GM21423 (cell line): Measurements from ENCODE around the gene PHC3.
"Not testable (repeated sequence)": the region's sequence is repeated elsewhere in the genome, so short reads cannot be mapped to it uniquely, and the experiment has no call there.

ENCODE experiments used
- ATAC-seq: cut with Tn5 transposase; IDR thresholded peaks from one replicate; pipeline ENCODE4 v1.9.1; 2021; ENCODE audit warnings: mild to moderate bottlenecking, moderate library complexity; ENCODE audit not compliant: unreplicated experiment

Gene PHC3

GRCh38 chr3:170130532-170130931 lies 51.0 kb downstream of the PHC3 start:
- ATAC-seq, result no peak

GRCh38 chr3:170128977-170129431 lies 52.5 kb downstream of the PHC3 start:
- ATAC-seq, result peak; percentile 40

GRCh38 chr3:170128259-170128976 lies 53.1 kb downstream of the PHC3 start:
- peak; percentile 92 for ATAC-seq

GRCh38 chr3:170117134-170117533 lies 64.4 kb downstream of the PHC3 start:
- ATAC-seq, result no peak

GRCh38 chr3:170114165-170114564 lies 67.4 kb downstream of the PHC3 start:
- ATAC-seq, result not testable (repeated sequence)

- no peak for ATAC-seq
These were observed 70.3 kb downstream of the PHC3 start for GRCh38 chr3:170111147-170111771.

GRCh38 chr3:170109579-170110293 lies 71.8 kb downstream of the PHC3 start:
- no peak for ATAC-seq

GRCh38 chr3:170108955-170109354 lies 72.6 kb downstream of the PHC3 start:
- ATAC-seq, result no peak

- ATAC-seq, result no peak
These were observed 73.6 kb downstream of the PHC3 start for GRCh38 chr3:170107941-170108340.

- ATAC-seq, result no peak
These were observed 79.1 kb downstream of the PHC3 start for GRCh38 chr3:170102431-170102830.

GRCh38 chr3:170100944-170101343 lies 80.6 kb downstream of the PHC3 start:
- ATAC-seq, result no peak

GRCh38 chr3:170098753-170099152 lies 82.8 kb downstream of the PHC3 start:
- ATAC-seq, result no peak

GRCh38 chr3:170096342-170096741 lies 85.2 kb downstream of the PHC3 start:
- no peak for ATAC-seq

GRCh38 chr3:170095771-170096170 lies 85.8 kb downstream of the PHC3 start:
- ATAC-seq, result no peak

GRCh38 chr3:170092907-170093306 lies 88.6 kb downstream of the PHC3 start:
- ATAC-seq, result no peak

GRCh38 chr3:170090601-170090981 lies 90.9 kb downstream of the PHC3 start:
- no peak for ATAC-seq

GRCh38 chr3:170089862-170090600 lies 91.5 kb downstream of the PHC3 start:
- ATAC-seq, result no peak

- ATAC-seq, result no peak
These were observed 96.1 kb downstream of the PHC3 start for GRCh38 chr3:170085396-170085795.

GRCh38 chr3:170083343-170083742 lies 98.2 kb downstream of the PHC3 start:
- ATAC-seq, result no peak

- ATAC-seq, result no peak
These were observed 100.3 kb downstream of the PHC3 start for GRCh38 chr3:170081079-170081741.

- no peak for ATAC-seq
These were observed 100.9 kb downstream of the PHC3 start for GRCh38 chr3:170080605-170081004.
